Measurements from ENCODE around the gene USP35.
"Not testable (repeated sequence)": the region's sequence is repeated elsewhere in the genome, so short reads cannot be mapped to it uniquely, and the experiment has no call there.

USP35 gene

GRCh38 chr11:78168539-78169477, 19.9 kb upstream of the USP35 start:
- DNase-seq: no peak

GRCh38 chr11:78170413-78170812, 18.3 kb upstream of the USP35 start:
- no peak for DNase-seq

GRCh38 chr11:78170874-78171549, 17.7 kb upstream of the USP35 start:
- DNase-seq: no peak

- DNase-seq: no peak
Measured at GRCh38 chr11:78171951-78172350, 16.8 kb upstream of the USP35 start.

- not testable (repeated sequence) for DNase-seq
Measured at GRCh38 chr11:78175862-78176261, 12.9 kb upstream of the USP35 start.

GRCh38 chr11:78176605-78177141, 12.0 kb upstream of the USP35 start:
- no peak for DNase-seq

GRCh38 chr11:78177216-78177615, 11.5 kb upstream of the USP35 start:
- DNase-seq: no peak

GRCh38 chr11:78179459-78180071, 9.2 kb upstream of the USP35 start:
- no peak for DNase-seq

- DNase-seq: no peak
Measured at GRCh38 chr11:78180751-78181150, 8.0 kb upstream of the USP35 start.

- DNase-seq: no peak
Measured at GRCh38 chr11:78181185-78181584, 7.5 kb upstream of the USP35 start.

GRCh38 chr11:78187366-78188285, 1.1 kb upstream of the USP35 start:
- DNase-seq: peak; percentile 82

- DNase-seq: peak; percentile 32
Measured at GRCh38 chr11:78189174-78189724, 530 bp downstream of the USP35 start.

GRCh38 chr11:78189851-78190250, 1.1 kb downstream of the USP35 start:
- DNase-seq: no peak

GRCh38 chr11:78190374-78190773, 1.7 kb downstream of the USP35 start:
- DNase-seq: no peak

GRCh38 chr11:78190871-78191538, 2.3 kb downstream of the USP35 start:
- no peak for DNase-seq

- DNase-seq: no peak
Measured at GRCh38 chr11:78192223-78192719, 3.6 kb downstream of the USP35 start.

GRCh38 chr11:78192911-78193351, 4.2 kb downstream of the USP35 start:
- no peak for DNase-seq

GRCh38 chr11:78193806-78194205, 5.1 kb downstream of the USP35 start:
- DNase-seq: no peak

GRCh38 chr11:78194490-78194889, 5.8 kb downstream of the USP35 start:
- no peak for DNase-seq

GRCh38 chr11:78195917-78196560, 7.3 kb downstream of the USP35 start:
- no peak for DNase-seq

Measured in stimulated activated CD8-positive, alpha-beta memory T cell treated with anti-CD3 and anti-CD28 coated beads, Interleukin-4, amount 100 ng/mL, for 48 hours (primary cell).